T-cell (primary cell): ENCODE results near the gene FMN1. TPM values are rescaled to one million over a fixed set of nuclear protein-coding genes. Genes with fewer than 3 reads are reported as not detected.

ENCODE experiments used
- ATAC-seq, 4 experiments: fragments of 200-7000 bp in 3 of 4; fragments of 150-1000 bp in 1 of 4; cut with Tn5 transposase; replicated peaks in 1 of 4; 1 replicate in 3 of 4; 2 replicates in 1 of 4; pipeline ENCODE4 v1.10.0; 2021; ENCODE audit warnings: moderate library complexity in 3 of 4, mild to moderate bottlenecking in 2 of 4, moderate number of reproducible peaks in 1 of 4
- CTCF ChIA-PET, 2 donors: fragments of 300-600 bp; sonication (Branson Sonifier 250); formaldehyde crosslinking; loops; one replicate each; lab custom pipeline; 2022; ENCODE audit warnings: antibody characterized with exemption in 2 of 2; lab: Charles Lee
- POLR2A ChIA-PET, 2 donors: fragments of 300-600 bp; sonication (Branson Sonifier 250); formaldehyde crosslinking; loops; one replicate each; lab custom pipeline; 2022; ENCODE audit warnings: antibody characterized with exemption in 2 of 2; lab: Charles Lee
- DNase-seq, 35 experiments: peaks; one replicate each; pipeline versions ENCODE4 v3.0.0 to v3.0.0-alpha.2; 2013 to 2023
- H3K27ac ChIP-seq: one replicate; pipeline ENCODE4 v1.5.1; 2013; ENCODE audit warnings: low read length
- H3K27me3 ChIP-seq, 2 experiments: replicated peaks in 1 of 2; 1 replicate in 1 of 2; 2 replicates in 1 of 2; pipeline versions ENCODE4 v1.6.1 to v1.7.0; 2013; ENCODE audit warnings: low read length in 1 of 2, mixed read lengths in 1 of 2; ENCODE audit not compliant: control insufficient read depth in 2 of 2, insufficient read depth in 2 of 2; ENCODE audit errors: extremely low read depth in 1 of 2
- H3K36me3 ChIP-seq, 2 donors: 1 replicate in 1 of 2; 2 replicates in 1 of 2; pipeline versions ENCODE4 v1.6.1 to v1.7.0; 2013; ENCODE audit warnings: low read length in 1 of 2; ENCODE audit not compliant: control insufficient read depth in 2 of 2, insufficient read depth in 1 of 2; ENCODE audit errors: extremely low read depth in 1 of 2
- H3K4me1 ChIP-seq, 2 experiments: 1 replicate in 1 of 2; 2 replicates in 1 of 2; pipeline versions ENCODE4 v1.6.1 to v1.7.0; 2013; ENCODE audit warnings: low read length in 2 of 2, mixed read lengths in 1 of 2; ENCODE audit not compliant: insufficient read depth in 2 of 2, control insufficient read depth in 1 of 2; ENCODE audit errors: extremely low read depth in 1 of 2
- H3K4me3 ChIP-seq, 2 donors: 1 replicate in 1 of 2; 2 replicates in 1 of 2; pipeline versions ENCODE4 v1.5.1 to v1.7.0; 2013; ENCODE audit warnings: mild to moderate bottlenecking in 2 of 2, low read length in 1 of 2, moderate library complexity in 1 of 2; ENCODE audit not compliant: control insufficient read depth in 1 of 2; ENCODE audit errors: extremely low read depth in 1 of 2
- H3K9me3 ChIP-seq: 2 replicates; pipeline ENCODE4 v1.7.0; 2013
- H3K27ac Mint-ChIP-seq, 2 donors: one replicate each; pipeline ENCODE4 v1.8.0; 2020 to 2021; ENCODE audit warnings: mild to moderate bottlenecking in 2 of 2, mixed read lengths in 2 of 2
- H3K27me3 Mint-ChIP-seq, 2 donors: one replicate each; pipeline ENCODE4 v1.8.0; 2021 to 2022; ENCODE audit warnings: mixed read lengths in 2 of 2
- H3K36me3 Mint-ChIP-seq: one replicate; pipeline ENCODE4 v1.8.0; 2021; ENCODE audit warnings: mixed read lengths
- H3K4me1 Mint-ChIP-seq, 3 donors: one replicate each; pipeline ENCODE4 v1.8.0; 2020 to 2022; ENCODE audit warnings: mixed read lengths in 3 of 3, mild to moderate bottlenecking in 1 of 3
- H3K4me3 Mint-ChIP-seq, 3 donors: one replicate each; pipeline ENCODE4 v1.8.0; 2020 to 2022; ENCODE audit warnings: mild to moderate bottlenecking in 3 of 3, mixed read lengths in 3 of 3, moderate library complexity in 3 of 3
- H3K9me3 Mint-ChIP-seq, 3 donors: one replicate each; pipeline ENCODE4 v1.8.0; 2020 to 2022; ENCODE audit warnings: mixed read lengths in 3 of 3
- WGBS: methylation state at CpG from one replicate; pipeline ENCODE4 v1.1.5; 2013; ENCODE audit warnings: missing lambda C conversion rate; ENCODE audit not compliant: insufficient coverage; 5-methylcytosine and 5-hydroxymethylcytosine counted together
- total RNA-seq, 35 experiments: library from RNA in 6 of 35; stranded (reverse) in 6 of 35; fragments of 120-200 nt in 1 of 35; gene quantifications; one replicate each; pipeline versions ENCODE4 v1.2.1 to v1.2.4 and lab custom pipeline; 2013 to 2026

FMN1 gene
- total RNA-seq, 5 donors from 2014 or later (not counting 1 experiment from before 2014, with no cell fraction given), result 0.20 to 22.4 (median 14.9) TPM

DNA sequence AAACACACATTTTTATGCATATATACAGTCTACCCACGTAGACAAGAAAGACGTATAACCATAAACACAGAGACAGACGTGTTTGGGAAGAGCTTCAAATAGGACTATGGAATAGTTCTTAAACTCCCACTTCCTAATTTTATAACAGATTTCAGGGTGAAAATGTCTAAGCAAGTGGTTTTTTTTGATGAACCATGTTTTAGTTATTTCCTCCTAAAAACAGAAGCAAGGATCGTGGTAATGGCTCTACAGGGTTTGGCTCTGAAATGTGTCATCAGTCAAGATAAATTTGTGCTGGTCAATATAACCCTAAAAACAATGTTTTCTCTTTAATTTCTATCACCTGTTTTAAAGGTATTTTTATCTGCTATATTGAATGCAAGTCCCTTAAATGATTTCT is 58.2 kb downstream of the FMN1 start:
- no peaks in the 10 kb centered on the region for H3K9me3 Mint-ChIP-seq
- Histone ChIP-seq H3K4me1 (peaks cover 0 to 3% of the 10 kb centered on the region in 2 experiments), H3K27ac (no peak overlapping the region), H3K4me3 (no peak overlapping the region), H3K9me3 (no peaks in the 10 kb centered on the region), H3K36me3 (no peaks in the 10 kb centered on the region), H3K27me3 (peaks cover 0 to 8% of the 10 kb centered on the region in 2 experiments)
- H3K27me3 Mint-ChIP-seq, result peaks cover 2 to 7% of the 10 kb centered on the region in 2 donors
- no peak overlapping the region for H3K4me3 Mint-ChIP-seq
- no CpG with 5 or more reads among the region's 4 CpGs for WGBS
- ATAC-seq (no peak), DNase-seq (no peak)
- no peak overlapping the region for H3K27ac Mint-ChIP-seq
- ChIA-PET CTCF (no interaction called here), POLR2A (no interaction called here)
- peaks cover 11 to 16% (median 13%) of the 10 kb centered on the region in 3 donors for H3K4me1 Mint-ChIP-seq
- H3K36me3 Mint-ChIP-seq, result no peaks in the 10 kb centered on the region

DNA sequence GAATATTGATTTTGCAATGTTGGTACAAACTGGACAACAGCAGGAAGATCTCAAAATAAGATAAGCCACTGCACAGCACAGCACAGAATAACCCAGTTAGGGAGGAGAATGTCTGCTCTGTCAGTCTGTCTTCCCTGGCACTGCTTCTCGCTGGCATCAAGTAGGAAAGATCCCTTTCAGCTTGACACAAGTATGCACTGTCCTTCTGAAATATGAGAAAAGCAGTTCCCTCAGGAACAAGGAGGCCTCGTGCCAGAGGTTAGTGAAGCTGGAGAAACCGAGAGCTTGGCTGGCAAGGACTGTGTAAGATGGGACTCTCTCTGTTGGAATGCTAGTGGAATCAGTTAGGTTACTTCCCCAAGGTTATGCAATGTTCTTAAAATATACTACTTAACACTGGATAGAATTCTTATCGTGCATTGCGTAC is 59.1 kb downstream of the FMN1 start:
- H3K4me3 ChIP-seq, result no peak overlapping the region
- ATAC-seq (no peak), DNase-seq (no peak)
- no peak overlapping the region for H3K27ac ChIP-seq
- Mint-ChIP-seq H3K4me3 (no peak overlapping the region), H3K4me1 (peaks cover 13 to 16% (median 15%) of the 10 kb centered on the region in 3 donors), H3K27me3 (peaks cover 2 to 5% of the 10 kb centered on the region in 2 donors), H3K9me3 (no peaks in the 10 kb centered on the region), H3K36me3 (no peaks in the 10 kb centered on the region), H3K27ac (no peak overlapping the region)
- peaks cover 0 to 3% of the 10 kb centered on the region in 2 experiments for H3K4me1 ChIP-seq
- 100% methylated on average over 1 of the region's 5 CpGs for WGBS
- CTCF ChIA-PET, result no interaction called here
- peaks cover 0 to 8% of the 10 kb centered on the region in 2 experiments for H3K27me3 ChIP-seq
- H3K36me3 ChIP-seq, result no peaks in the 10 kb centered on the region
- H3K9me3 ChIP-seq, result no peaks in the 10 kb centered on the region
- POLR2A ChIA-PET, result no interaction called here

DNA sequence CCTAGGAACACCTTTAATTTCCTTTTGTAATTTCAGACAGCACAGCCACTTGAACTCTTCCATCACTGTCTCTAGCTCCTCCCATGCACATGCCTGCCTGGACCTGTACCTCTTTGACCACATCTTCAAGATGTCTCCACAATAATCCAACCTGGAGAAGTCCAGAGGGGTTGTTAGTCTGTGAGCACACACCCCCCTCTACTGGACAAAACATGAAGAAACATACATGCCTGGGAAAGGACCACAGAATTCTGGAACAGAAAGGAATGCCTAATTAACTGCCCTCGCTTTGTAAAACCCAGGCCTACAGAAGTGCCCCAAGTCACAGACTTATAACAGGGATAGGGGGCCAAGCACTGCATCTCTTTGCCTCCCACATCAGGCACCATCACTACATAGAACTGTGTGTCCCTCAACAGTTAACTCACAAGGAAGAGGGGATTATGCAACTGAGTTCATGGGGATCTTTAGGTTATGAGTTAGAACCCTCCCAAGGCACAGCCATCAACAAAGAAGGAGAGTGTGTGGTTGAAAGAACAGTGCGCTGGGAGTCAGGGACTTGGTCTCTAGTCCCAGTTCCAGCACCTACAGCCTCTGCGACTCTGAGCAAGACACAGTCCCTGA is 61.7 kb downstream of the FMN1 start:
- Mint-ChIP-seq H3K27me3 (no peaks in the 10 kb centered on the region), H3K4me3 (no peak overlapping the region), H3K4me1 (peaks cover 14 to 20% (median 16%) of the 10 kb centered on the region in 3 donors), H3K27ac (no peak overlapping the region), H3K9me3 (peaks cover 0 to 2% (median 2%) of the 10 kb centered on the region in 3 donors), H3K36me3 (no peaks in the 10 kb centered on the region)
- no peaks in the 10 kb centered on the region for H3K9me3 ChIP-seq
- CTCF ChIA-PET, result interaction anchor here in 1 of 2 donors (0.5 to 1.3 kb wide), 3 partner anchors 9 to 481 kb away, joined by 3 to 13 read pairs (median 3); no protein-coding TSS in a partner anchor
- peaks cover 0 to 3% of the 10 kb centered on the region in 2 experiments for H3K4me1 ChIP-seq
- peaks cover 0 to 8% of the 10 kb centered on the region in 2 experiments for H3K27me3 ChIP-seq
- H3K27ac ChIP-seq, result no peak overlapping the region
- 80% methylated on average over 1 of the region's 3 CpGs for WGBS
- peak in 5 of 35 experiments; percentile 7 to 53 (median 9) for DNase-seq
- POLR2A ChIA-PET, result no interaction called here
- ATAC-seq, result peak in 1 of 4 experiments; percentile 66
- H3K36me3 ChIP-seq, result no peaks in the 10 kb centered on the region
- no peak overlapping the region for H3K4me3 ChIP-seq

DNA sequence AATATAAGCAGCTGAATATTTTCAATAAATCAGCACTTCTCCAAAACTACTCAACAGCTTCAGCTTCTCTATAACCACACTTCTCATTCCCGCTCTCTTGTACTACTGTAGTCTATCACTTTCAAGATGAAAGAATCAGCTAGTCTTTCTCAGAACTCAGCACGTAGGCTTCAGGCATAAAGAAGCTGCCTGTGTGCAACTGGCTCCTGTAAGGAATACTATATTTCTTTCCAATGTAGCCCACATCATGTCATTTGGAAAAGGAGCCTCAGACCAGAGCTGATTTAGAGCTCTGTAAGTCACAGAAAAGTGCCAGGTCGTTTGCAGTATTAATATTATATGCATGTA is 62.3 kb downstream of the FMN1 start:
- 100% methylated on average over 1 of the region's 3 CpGs for WGBS
- POLR2A ChIA-PET, result no interaction called here
- H3K4me1 ChIP-seq, result peaks cover 0 to 3% of the 10 kb centered on the region in 2 experiments
- no peak for ATAC-seq
- CTCF ChIA-PET, result interaction anchor here in 1 of 2 donors (0.8 to 1.3 kb wide), 3 partner anchors 9 to 110 kb away, joined by 3 to 13 read pairs (median 3); no protein-coding TSS in a partner anchor
- Mint-ChIP-seq H3K27me3 (no peaks in the 10 kb centered on the region), H3K4me1 (peaks cover 19 to 26% (median 22%) of the 10 kb centered on the region in 3 donors), H3K27ac (peak overlapping the region in 1 of 2 donors; percentile 83), H3K4me3 (peak overlapping the region in 1 of 3 donors; percentile 1), H3K36me3 (no peaks in the 10 kb centered on the region), H3K9me3 (peaks cover 0 to 5% (median 4%) of the 10 kb centered on the region in 3 donors)
- peaks cover 0 to 8% of the 10 kb centered on the region in 2 experiments for H3K27me3 ChIP-seq
- H3K36me3 ChIP-seq, result no peaks in the 10 kb centered on the region
- H3K9me3 ChIP-seq, result no peaks in the 10 kb centered on the region
- H3K4me3 ChIP-seq, result no peak overlapping the region
- DNase-seq, result no peak
- H3K27ac ChIP-seq, result no peak overlapping the region

DNA sequence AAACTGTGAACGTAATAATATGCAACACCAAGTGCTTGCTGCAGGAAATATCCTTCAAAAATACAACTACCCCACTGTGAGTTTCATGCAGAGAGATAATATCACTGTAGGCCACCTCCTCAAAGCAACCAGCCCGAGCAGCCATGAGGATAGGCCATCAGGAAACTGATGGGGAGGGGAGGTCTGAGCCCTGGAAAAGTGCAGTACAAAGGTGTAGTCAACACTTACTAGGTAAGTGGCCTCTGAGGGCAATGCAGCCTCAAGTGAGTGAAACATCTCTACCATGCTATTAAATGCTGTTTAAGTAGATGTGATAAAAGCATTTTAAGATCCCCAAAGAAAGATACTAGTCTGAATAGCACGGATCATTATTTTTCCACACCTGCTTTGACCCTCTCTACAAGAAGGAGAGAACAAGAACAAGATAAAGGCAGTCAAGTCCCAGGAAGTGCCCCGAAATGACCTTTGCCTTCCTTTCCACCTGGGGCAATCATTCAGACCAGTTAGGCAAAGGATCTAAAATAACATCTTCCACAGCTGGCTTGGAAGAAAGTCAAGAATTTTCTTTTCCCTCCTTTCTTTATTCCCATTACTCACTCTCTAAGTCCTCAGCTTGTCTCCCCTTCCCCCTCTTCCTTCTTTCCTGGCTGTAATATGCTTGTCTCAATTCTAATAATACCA is 62.8 kb downstream of the FMN1 start:
- no peaks in the 10 kb centered on the region for H3K9me3 ChIP-seq
- peaks cover 3 to 7% of the 10 kb centered on the region in 2 experiments for H3K4me1 ChIP-seq
- ChIA-PET CTCF (interaction anchor here in 1 of 2 donors (0.8 to 1.3 kb wide), 3 partner anchors 8 to 109 kb away, joined by 3 to 13 read pairs (median 3); no protein-coding TSS in a partner anchor), POLR2A (interaction anchor here in 1 of 2 donors (0.6 kb wide), 1 partner anchor 266 kb away, joined by 4 read pairs; no protein-coding TSS in a partner anchor)
- no peak for ATAC-seq
- Mint-ChIP-seq H3K9me3 (peaks cover 0 to 5% (median 4%) of the 10 kb centered on the region in 3 donors), H3K36me3 (no peaks in the 10 kb centered on the region), H3K4me3 (peak overlapping the region in 1 of 3 donors; percentile 1), H3K27me3 (no peaks in the 10 kb centered on the region), H3K27ac (peak overlapping the region in 1 of 2 donors; percentile 83), H3K4me1 (peaks cover 25 to 31% (median 28%) of the 10 kb centered on the region in 3 donors)
- WGBS, result 55% methylated on average over 2 of the region's 4 CpGs
- no peak overlapping the region for H3K27ac ChIP-seq
- no peak overlapping the region for H3K4me3 ChIP-seq
- H3K27me3 ChIP-seq, result peaks cover 0 to 8% of the 10 kb centered on the region in 2 experiments
- no peak for DNase-seq
- no peaks in the 10 kb centered on the region for H3K36me3 ChIP-seq

DNA sequence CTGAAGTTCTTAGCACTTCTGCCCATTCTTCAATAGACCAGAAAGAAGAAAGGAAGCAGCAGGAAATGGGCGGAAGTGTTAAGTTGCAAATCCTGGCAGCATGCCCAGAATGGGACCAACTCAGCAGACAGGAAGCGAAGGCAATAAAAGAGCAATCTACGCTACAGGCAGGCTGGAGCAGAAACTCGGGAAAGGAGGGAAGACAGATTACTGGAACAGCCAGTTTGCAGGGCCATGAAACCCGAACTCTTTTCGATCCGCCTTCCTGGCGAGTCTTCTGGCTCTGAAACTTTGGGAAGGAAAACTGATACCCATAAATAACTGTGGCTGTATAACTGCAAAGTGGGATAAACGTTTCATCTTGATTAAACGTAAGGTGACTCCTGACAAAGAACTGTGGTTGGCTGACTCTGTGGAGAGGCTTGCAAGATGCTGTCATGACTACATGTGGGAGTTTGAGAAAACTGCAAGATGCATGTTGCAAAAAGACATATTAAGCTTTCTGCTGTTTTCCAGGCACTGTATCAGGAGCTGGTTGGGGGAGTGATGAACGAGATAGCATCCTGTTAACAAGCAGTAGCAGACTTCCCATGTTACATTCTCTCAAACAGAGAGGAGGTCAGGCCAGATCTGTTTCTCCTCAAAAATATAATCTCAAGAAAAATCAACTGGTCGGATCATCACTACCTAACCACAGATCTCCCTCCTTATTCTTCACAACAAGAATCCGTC is 67.8 kb downstream of the FMN1 start:
- H3K27me3 Mint-ChIP-seq, result no peaks in the 10 kb centered on the region
- peaks cover 0 to 5% (median 4%) of the 10 kb centered on the region in 3 donors for H3K9me3 Mint-ChIP-seq
- H3K4me3 ChIP-seq, result no peak overlapping the region
- H3K36me3 Mint-ChIP-seq, result no peaks in the 10 kb centered on the region
- H3K27ac Mint-ChIP-seq, result peak overlapping the region; percentile 82 to 89
- H3K9me3 ChIP-seq, result no peaks in the 10 kb centered on the region
- ChIA-PET POLR2A (no interaction called here), CTCF (no interaction called here)
- peaks cover 35 to 48% (median 36%) of the 10 kb centered on the region in 3 donors for H3K4me1 Mint-ChIP-seq
- peak overlapping the region; percentile 7 for H3K27ac ChIP-seq
- no peaks in the 10 kb centered on the region for H3K27me3 ChIP-seq
- peak overlapping the region; percentile 22 to 72 (median 52) for H3K4me3 Mint-ChIP-seq
- DNase-seq, result peak; percentile 18 to 84 (median 67)
- H3K4me1 ChIP-seq, result peaks cover 12 to 15% of the 10 kb centered on the region in 2 experiments
- WGBS, result 19% methylated on average over 10 of the region's 13 CpGs
- peak; percentile 79 to 92 (median 86) for ATAC-seq
- no peaks in the 10 kb centered on the region for H3K36me3 ChIP-seq
